ENCODE results near the gene FBXO30.

GRCh38 chr6:145829950-145830349, 15.4 kb upstream of the FBXO30 start:
- no peak for TF ChIP-seq CC2D1A (IDR thresholded peaks at IDR 0.05)
- TF ChIP-seq, protein P1, sequence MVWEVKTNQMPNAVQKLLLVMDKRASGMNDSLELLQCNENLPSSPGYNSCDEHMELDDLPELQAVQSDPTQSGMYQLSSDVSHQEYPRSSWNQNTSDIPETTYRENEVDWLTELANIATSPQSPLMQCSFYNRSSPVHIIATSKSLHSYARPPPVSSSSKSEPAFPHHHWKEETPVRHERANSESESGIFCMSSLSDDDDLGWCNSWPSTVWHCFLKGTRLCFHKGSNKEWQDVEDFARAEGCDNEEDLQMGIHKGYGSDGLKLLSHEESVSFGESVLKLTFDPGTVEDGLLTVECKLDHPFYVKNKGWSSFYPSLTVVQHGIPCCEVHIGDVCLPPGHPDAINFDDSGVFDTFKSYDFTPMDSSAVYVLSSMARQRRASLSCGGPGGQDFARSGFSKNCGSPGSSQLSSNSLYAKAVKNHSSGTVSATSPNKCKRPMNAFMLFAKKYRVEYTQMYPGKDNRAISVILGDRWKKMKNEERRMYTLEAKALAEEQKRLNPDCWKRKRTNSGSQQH (CRISPR knock-in tag; IDR thresholded peaks at IDR 0.05) = no peak
- TF ChIP-seq ARID2 (IDR thresholded peaks at IDR 0.05) = no peak

Measured in K562 (cell line).